GM12878 (cell line): ENCODE results near the gene NAALADL2. TPM values are rescaled to one million over a fixed set of nuclear protein-coding genes. Genes with fewer than 3 reads are reported as not detected.

Experiments used
- ATAC-seq: fragments of 200-7000 bp; cut with Tn5 transposase; 3 replicates; pipeline ENCODE4 v1.9.1; 2020; ENCODE audit warnings: mild to moderate bottlenecking, moderate library complexity
- BruUV-seq: library from RNA; stranded (reverse); fragments of 400-500 nt; replicated peaks from 2 replicates; lab custom pipeline; 2021; lab: Mats Ljungman, UMichigan
- CTCF ChIA-PET: fragments of 300-600 bp; sonication (Branson Sonifier 250); formaldehyde crosslinking; extraction: SDS; loops from one replicate; lab custom pipeline; 2021; ENCODE audit warnings: inconsistent platforms; lab: Yijun Ruan, JAX
- POLR2A ChIA-PET: fragments of 350-600 bp; formaldehyde crosslinking; extraction: SDS; loops from one replicate; lab custom pipeline; 2021; ENCODE audit warnings: inconsistent platforms; lab: Charles Lee
- RAD21 ChIA-PET: fragments of 300-600 bp; sonication (Branson Sonifier 250); formaldehyde crosslinking; loops from one replicate; lab custom pipeline; 2023; ENCODE audit warnings: antibody characterized with exemption; ENCODE audit not compliant: unreplicated experiment; lab: Charles Lee
- SMC1A ChIA-PET: fragments of 300-600 bp; sonication (Branson Sonifier 250); formaldehyde crosslinking; loops from one replicate; lab custom pipeline; 2023; ENCODE audit not compliant: unreplicated experiment, uncharacterized antibody; lab: Charles Lee
- DNase-seq: peaks from one replicate; pipeline ENCODE4 v3.0.0-alpha.2; 2011; ENCODE audit warnings: low read depth, low spot score
- FAIRE-seq: peaks from 3 replicates; lab custom pipeline; 2011; peaks lifted over from hg19 to GRCh38; lab: Jason Lieb, UNC
- H2AFZ ChIP-seq: 2 replicates; pipeline ENCODE4 v1.6.0; 2011; ENCODE audit warnings: low read depth, low read length, control low read depth; ENCODE audit not compliant: control insufficient read depth
- H3K27ac ChIP-seq: 2 replicates; pipeline ENCODE4 v1.5.1; 2011; ENCODE audit warnings: control low read depth; ENCODE audit not compliant: control insufficient read depth, insufficient read depth
- H3K27me3 ChIP-seq, 2 experiments: replicated peaks in 1 of 2; 2 replicates each; pipeline versions ENCODE4 v1.6.0 to v1.6.1; 2011; ENCODE audit warnings: low read length in 1 of 2; ENCODE audit not compliant: control insufficient read depth in 2 of 2, insufficient read depth in 2 of 2
- H3K36me3 ChIP-seq, 2 experiments: 2 replicates each; pipeline ENCODE4 v1.5.1; 2011; ENCODE audit warnings: low read length in 1 of 2; ENCODE audit not compliant: control insufficient read depth in 2 of 2, insufficient read depth in 2 of 2
- H3K4me1 ChIP-seq: 2 replicates; pipeline ENCODE4 v1.6.1; 2011; ENCODE audit warnings: mild to moderate bottlenecking, low read length, moderate library complexity, mixed read lengths; ENCODE audit not compliant: control insufficient read depth, insufficient read depth
- H3K4me2 ChIP-seq: 2 replicates; pipeline ENCODE4 v1.6.0; 2011; ENCODE audit warnings: control low read depth; ENCODE audit not compliant: control insufficient read depth, insufficient read depth
- H3K4me3 ChIP-seq: fragments of 200-600 bp; sonication (generic); 2 replicates; pipeline ENCODE4 v1.5.1; 2016
- H3K79me2 ChIP-seq: 2 replicates; pipeline ENCODE4 v1.6.0; 2011; ENCODE audit warnings: low read length; ENCODE audit not compliant: control insufficient read depth, insufficient read depth
- H3K9ac ChIP-seq: 2 replicates; pipeline ENCODE4 v1.8.0; 2011; ENCODE audit warnings: low read length, control low read depth, mixed read lengths; ENCODE audit not compliant: control insufficient read depth, insufficient read depth
- H3K9me3 ChIP-seq: replicated peaks from 3 replicates; pipeline ENCODE4 v1.5.1; 2011; ENCODE audit warnings: mild to moderate bottlenecking, low read length; ENCODE audit not compliant: control insufficient read depth, insufficient read depth
- H4K20me1 ChIP-seq: 2 replicates; pipeline ENCODE4 v1.6.0; 2011; ENCODE audit not compliant: control insufficient read depth, insufficient read depth
- EGR1 ChIP-seq, 2 experiments: IDR thresholded peaks; 1 replicate in 1 of 2; 2 replicates in 1 of 2; pipeline ENCODE4 v1.6.1; 2011 to 2012; ENCODE audit warnings: low read depth in 2 of 2, low read length in 2 of 2, borderline replicate concordance in 1 of 2, mild to moderate bottlenecking in 1 of 2, moderate library complexity in 1 of 2
- EP300 ChIP-seq, 2 experiments: fragments of 150-350 bp in 1 of 2; IDR thresholded peaks; 2 replicates each; pipeline ENCODE4 v1.6.1; 2011 to 2012; ENCODE audit warnings: low read depth in 2 of 2, low read length in 2 of 2, borderline replicate concordance in 1 of 2, improper control_type of control experiment in 1 of 2, inconsistent platforms in 1 of 2; ENCODE audit not compliant: control insufficient read depth in 1 of 2
- ESRRA ChIP-seq: IDR thresholded peaks from 2 replicates; pipeline ENCODE4 v1.6.1; 2012; ENCODE audit warnings: mild to moderate bottlenecking, low read length, improper control_type of control experiment
- IRF4 ChIP-seq: IDR thresholded peaks from 2 replicates; pipeline ENCODE4 v1.6.1; 2011; ENCODE audit warnings: low read depth, low read length
- NR2F1 ChIP-seq: fragments of 450-650 bp; conservative IDR thresholded peaks from 2 replicates; pipeline ENCODE4 v1.6.1; 2017; ENCODE audit warnings: mild to moderate bottlenecking
- PAX5 ChIP-seq: IDR thresholded peaks from 2 replicates; pipeline ENCODE4 v1.6.1; 2011; ENCODE audit warnings: low read depth, low read length, borderline replicate concordance
- PML ChIP-seq: IDR thresholded peaks from 2 replicates; pipeline ENCODE4 v1.6.1; 2012; ENCODE audit warnings: low read length, inconsistent platforms
- RCOR1 ChIP-seq: conservative IDR thresholded peaks from 2 replicates; pipeline ENCODE4 v1.6.1; 2012; ENCODE audit warnings: low read depth, low read length, improper control_type of control experiment
- ZBED1 ChIP-seq: IDR thresholded peaks from 2 replicates; pipeline ENCODE4 v1.6.1; 2016; ENCODE audit warnings: borderline replicate concordance
- WGBS: methylation state at CpG from one replicate; pipeline ENCODE4 v1.1.6; 2016; ENCODE audit warnings: low lambda C conversion rate; ENCODE audit not compliant: insufficient replicate concordance, insufficient coverage; ENCODE audit errors: missing lambda C conversion rate; 5-methylcytosine and 5-hydroxymethylcytosine counted together
- in situ Hi-C: fragments of 300-500 bp; cut with MboI; formaldehyde crosslinking; loops from 9 replicates; pipeline ENCODE4 v1.14.3; 2018; ENCODE audit warnings: mixed read lengths
- intact Hi-C: fragments of 100-400 bp; cut with micrococcal nuclease; formaldehyde crosslinking; loops from one replicate; pipeline ENCODE4 v1.14.2; 2022; ENCODE audit not compliant: unreplicated experiment
- polyA plus RNA-seq, 11 experiments: library from polyadenylated mRNA; depleted of rRNA in 4 of 11; unstranded in 6 of 11; stranded (reverse) in 5 of 11; fragments of >200 nt; fragmentation: Nextera tagmentation in 4 of 11; fragmentation: Illumina TruSeq in 1 of 11; extraction: Ambion mirVana in 4 of 11; extraction: Trizol in 1 of 11; gene quantifications; 1 replicate in 1 of 11; 2 replicates in 10 of 11; pipeline versions ENCODE4 v1.2.1 to v1.2.3, GENCODE V29; 2011 to 2016; ENCODE audit warnings: inconsistent platforms in 2 of 11, missing spikeins in 2 of 11, low read depth in 1 of 11
- total RNA-seq, 4 experiments: library from RNA; depleted of rRNA in 3 of 4; stranded (reverse); fragments of >200 nt in 3 of 4; fragmentation: Illumina TruSeq in 1 of 4; extraction: Trizol in 1 of 4; gene quantifications; 2 replicates each; pipeline versions ENCODE4 v1.2.1 to v1.2.3, GENCODE V29; 2013 to 2021
- TF ChIP-seq, protein P1 (sequence below): fragments of 450-650 bp; IDR thresholded peaks from 2 replicates; pipeline ENCODE4 v1.6.1; 2018; ENCODE audit warnings: borderline replicate concordance, mild to moderate bottlenecking; ENCODE audit not compliant: partially characterized antibody
- TF ChIP-seq, protein P2 (sequence below): IDR thresholded peaks from 2 replicates; pipeline ENCODE4 v1.6.1; 2012; ENCODE audit warnings: mild to moderate bottlenecking, low read depth, low read length

The NAALADL2 gene
- total and polyA plus RNA-seq, 10 of the 15 experiments (the other 5 are each of a cell fraction or from before 2014, with no cell fraction given): 0.06 to 10.8 (median 0.46) TPM

DNA sequence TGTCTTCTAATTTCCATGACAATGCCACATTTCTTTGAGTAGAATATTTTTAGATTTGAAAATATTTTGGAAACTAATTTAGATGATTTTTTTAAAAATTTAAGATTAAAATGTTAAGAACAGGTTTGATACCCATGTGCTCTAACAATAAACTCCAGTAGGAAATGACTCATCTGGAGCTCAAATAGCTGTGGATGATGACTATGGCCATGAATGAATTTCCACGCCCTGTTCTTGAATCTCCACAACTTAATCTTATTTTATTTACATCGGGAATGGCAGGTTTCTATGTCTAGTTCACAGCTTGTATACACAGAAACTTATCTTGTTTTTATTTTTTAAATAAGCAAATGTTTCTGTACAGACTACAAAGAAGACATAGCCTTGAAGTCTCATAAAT lies 726.8 kb downstream of the NAALADL2 start (continued):
- TF ChIP-seq, protein P1, sequence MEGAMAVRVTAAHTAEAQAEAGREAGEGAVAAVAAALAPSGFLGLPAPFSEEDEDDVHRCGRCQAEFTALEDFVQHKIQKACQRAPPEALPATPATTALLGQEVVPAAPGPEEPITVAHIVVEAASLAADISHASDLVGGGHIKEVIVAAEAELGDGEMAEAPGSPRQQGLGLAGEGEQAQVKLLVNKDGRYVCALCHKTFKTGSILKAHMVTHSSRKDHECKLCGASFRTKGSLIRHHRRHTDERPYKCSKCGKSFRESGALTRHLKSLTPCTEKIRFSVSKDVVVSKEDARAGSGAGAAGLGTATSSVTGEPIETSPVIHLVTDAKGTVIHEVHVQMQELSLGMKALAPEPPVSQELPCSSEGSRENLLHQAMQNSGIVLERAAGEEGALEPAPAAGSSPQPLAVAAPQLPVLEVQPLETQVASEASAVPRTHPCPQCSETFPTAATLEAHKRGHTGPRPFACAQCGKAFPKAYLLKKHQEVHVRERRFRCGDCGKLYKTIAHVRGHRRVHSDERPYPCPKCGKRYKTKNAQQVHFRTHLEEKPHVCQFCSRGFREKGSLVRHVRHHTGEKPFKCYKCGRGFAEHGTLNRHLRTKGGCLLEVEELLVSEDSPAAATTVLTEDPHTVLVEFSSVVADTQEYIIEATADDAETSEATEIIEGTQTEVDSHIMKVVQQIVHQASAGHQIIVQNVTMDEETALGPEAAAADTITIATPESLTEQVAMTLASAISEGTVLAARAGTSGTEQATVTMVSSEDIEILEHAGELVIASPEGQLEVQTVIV: no peak
- TF ChIP-seq EP300 (IDR thresholded peaks at IDR 0.05; ENCODE audit: borderline replicate concordance in 1 of 2, control insufficient read depth in 1 of 2, low read depth in 2 of 2, low read length in 2 of 2) (no peak), ESRRA (no peak)

- Histone ChIP-seq H3K4me1 (no peaks in the 10 kb centered on the region), H3K9ac (no peak overlapping the region), H3K9me3 (no peaks in the 10 kb centered on the region), H3K36me3 (no peaks in the 10 kb centered on the region), H3K27ac (no peak overlapping the region), H3K27me3 (no peaks in the 10 kb centered on the region), H3K79me2 (no peaks in the 10 kb centered on the region), H4K20me1 (no peaks in the 10 kb centered on the region), H3K4me2 (no peak overlapping the region), H2AFZ (no peak overlapping the region), H3K4me3 (no peak overlapping the region)
- WGBS: 67% methylated on average over 3 of the region's 3 CpGs
- intact Hi-C loops: no loop called here
- no peak for DNase-seq
- ATAC-seq: no peak
- in situ Hi-C loops: no loop called here
- ChIA-PET CTCF (no interaction called here), SMC1A (interaction anchor here (0.6 to 0.9 kb wide), 2 partner anchors 11 to 96 kb away, joined by 3 read pairs; no protein-coding TSS in a partner anchor), POLR2A (no interaction called here), RAD21 (no interaction called here)
- no TSS peak for BruUV-seq
- TF ChIP-seq EGR1 (IDR thresholded peaks at IDR 0.05; ENCODE audit: borderline replicate concordance in 1 of 2, low read depth in 2 of 2, low read length in 2 of 2) (no peak), IRF4 (no peak), NR2F1 (no peak), RCOR1 (no peak), PML (no peak), PAX5 (no peak), ZBED1 (no peak)
- TF ChIP-seq, protein P2, sequence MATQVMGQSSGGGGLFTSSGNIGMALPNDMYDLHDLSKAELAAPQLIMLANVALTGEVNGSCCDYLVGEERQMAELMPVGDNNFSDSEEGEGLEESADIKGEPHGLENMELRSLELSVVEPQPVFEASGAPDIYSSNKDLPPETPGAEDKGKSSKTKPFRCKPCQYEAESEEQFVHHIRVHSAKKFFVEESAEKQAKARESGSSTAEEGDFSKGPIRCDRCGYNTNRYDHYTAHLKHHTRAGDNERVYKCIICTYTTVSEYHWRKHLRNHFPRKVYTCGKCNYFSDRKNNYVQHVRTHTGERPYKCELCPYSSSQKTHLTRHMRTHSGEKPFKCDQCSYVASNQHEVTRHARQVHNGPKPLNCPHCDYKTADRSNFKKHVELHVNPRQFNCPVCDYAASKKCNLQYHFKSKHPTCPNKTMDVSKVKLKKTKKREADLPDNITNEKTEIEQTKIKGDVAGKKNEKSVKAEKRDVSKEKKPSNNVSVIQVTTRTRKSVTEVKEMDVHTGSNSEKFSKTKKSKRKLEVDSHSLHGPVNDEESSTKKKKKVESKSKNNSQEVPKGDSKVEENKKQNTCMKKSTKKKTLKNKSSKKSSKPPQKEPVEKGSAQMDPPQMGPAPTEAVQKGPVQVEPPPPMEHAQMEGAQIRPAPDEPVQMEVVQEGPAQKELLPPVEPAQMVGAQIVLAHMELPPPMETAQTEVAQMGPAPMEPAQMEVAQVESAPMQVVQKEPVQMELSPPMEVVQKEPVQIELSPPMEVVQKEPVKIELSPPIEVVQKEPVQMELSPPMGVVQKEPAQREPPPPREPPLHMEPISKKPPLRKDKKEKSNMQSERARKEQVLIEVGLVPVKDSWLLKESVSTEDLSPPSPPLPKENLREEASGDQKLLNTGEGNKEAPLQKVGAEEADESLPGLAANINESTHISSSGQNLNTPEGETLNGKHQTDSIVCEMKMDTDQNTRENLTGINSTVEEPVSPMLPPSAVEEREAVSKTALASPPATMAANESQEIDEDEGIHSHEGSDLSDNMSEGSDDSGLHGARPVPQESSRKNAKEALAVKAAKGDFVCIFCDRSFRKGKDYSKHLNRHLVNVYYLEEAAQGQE: no peak
- FAIRE-seq: no peak
These were observed 731.6 kb downstream of the NAALADL2 start for GRCh38 chr3:175590745-175591144.
